ENCODE data around the gene ZSWIM5. TPM values are rescaled to one million over a fixed set of nuclear protein-coding genes. Genes with fewer than 3 reads are reported as not detected.

The ZSWIM5 gene
- total RNA-seq, 1 donor from 2014 or later: 23.6 TPM

DNA sequence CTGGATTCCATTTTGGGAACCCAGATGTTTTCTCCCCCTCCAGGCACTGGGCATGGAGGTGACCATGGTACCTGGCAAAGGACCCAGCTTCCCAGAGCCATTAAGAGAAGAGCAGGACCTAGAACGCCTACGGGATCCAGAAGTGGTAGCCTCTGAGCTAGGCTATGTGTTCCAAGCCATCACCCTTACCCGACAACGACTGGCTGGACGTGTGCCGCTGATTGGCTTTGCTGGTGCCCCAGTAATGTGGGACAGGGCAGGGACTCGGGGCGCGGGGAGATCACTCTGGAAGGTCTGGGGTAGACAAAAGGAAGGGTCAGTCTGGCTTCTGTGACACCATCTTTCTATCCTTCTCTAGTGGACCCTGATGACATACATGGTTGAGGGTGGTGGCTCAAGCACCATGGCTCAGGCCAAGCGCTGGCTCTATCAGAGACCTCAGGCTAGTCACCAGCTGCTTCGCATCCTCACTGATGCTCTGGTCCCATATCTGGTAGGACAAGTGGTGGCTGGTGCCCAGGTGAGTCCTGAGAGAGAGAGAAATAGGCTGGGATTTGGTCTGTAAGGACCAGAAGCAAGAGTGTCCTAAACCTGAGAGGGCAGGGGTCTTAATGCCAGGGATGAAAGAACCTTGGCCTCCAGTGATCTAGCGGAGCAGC is 192.7 kb downstream of the ZSWIM5 start:
- DNase-seq: no peak
- H3K27ac Mint-ChIP-seq (ENCODE audit: unreplicated experiment): no peak overlapping the region
- H3K4me3 Mint-ChIP-seq (ENCODE audit: unreplicated experiment): peak overlapping the region; percentile 82
- peaks cover 13% of the 10 kb centered on the region for H3K27me3 Mint-ChIP-seq (ENCODE audit: unreplicated experiment)
- H3K4me1 Mint-ChIP-seq (ENCODE audit: low read depth, unreplicated experiment): peaks cover 29% of the 10 kb centered on the region
- TF ChIP-seq, protein P1, sequence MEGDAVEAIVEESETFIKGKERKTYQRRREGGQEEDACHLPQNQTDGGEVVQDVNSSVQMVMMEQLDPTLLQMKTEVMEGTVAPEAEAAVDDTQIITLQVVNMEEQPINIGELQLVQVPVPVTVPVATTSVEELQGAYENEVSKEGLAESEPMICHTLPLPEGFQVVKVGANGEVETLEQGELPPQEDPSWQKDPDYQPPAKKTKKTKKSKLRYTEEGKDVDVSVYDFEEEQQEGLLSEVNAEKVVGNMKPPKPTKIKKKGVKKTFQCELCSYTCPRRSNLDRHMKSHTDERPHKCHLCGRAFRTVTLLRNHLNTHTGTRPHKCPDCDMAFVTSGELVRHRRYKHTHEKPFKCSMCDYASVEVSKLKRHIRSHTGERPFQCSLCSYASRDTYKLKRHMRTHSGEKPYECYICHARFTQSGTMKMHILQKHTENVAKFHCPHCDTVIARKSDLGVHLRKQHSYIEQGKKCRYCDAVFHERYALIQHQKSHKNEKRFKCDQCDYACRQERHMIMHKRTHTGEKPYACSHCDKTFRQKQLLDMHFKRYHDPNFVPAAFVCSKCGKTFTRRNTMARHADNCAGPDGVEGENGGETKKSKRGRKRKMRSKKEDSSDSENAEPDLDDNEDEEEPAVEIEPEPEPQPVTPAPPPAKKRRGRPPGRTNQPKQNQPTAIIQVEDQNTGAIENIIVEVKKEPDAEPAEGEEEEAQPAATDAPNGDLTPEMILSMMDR (IDR thresholded peaks at IDR 0.05; ENCODE audit: partially characterized antibody, unreplicated experiment): no peak
- H3K36me3 Mint-ChIP-seq (ENCODE audit: unreplicated experiment): no peaks in the 10 kb centered on the region
- H3K9me3 Mint-ChIP-seq (ENCODE audit: unreplicated experiment): peaks cover 13% of the 10 kb centered on the region

DNA sequence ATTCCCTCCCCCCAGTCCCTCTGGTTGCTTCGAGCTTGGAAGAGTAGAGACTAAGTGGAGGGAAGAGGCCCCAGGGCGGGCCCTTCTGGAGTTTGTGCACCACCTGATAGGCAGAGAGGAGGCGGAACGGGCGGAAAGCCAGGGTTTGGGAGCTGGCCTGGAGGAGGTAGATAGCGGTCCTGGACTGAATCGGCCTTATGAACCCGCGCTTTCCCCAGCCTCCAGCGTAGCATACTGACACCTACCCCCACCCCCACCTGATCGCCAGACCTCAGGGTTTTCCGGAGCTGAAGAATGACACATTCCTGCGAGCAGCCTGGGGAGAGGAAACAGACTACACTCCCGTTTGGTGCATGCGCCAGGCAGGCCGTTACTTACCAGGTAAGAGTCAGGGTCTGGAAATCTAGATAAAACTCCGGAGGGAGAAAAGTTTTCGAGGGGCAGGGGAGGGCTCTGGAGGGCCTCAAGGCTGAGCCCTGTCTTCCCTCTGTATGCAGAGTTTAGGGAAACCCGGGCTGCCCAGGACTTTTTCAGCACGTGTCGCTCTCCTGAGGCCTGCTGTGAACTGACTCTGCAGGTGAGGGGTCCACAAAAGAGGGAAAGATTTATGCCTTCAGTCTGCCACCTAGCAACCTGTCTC is 193.6 kb downstream of the ZSWIM5 start:
- Mint-ChIP-seq H3K27me3 (ENCODE audit: unreplicated experiment) (peaks cover 15% of the 10 kb centered on the region), H3K27ac (ENCODE audit: unreplicated experiment) (peak overlapping the region; percentile 89), H3K4me3 (ENCODE audit: unreplicated experiment) (peak overlapping the region; percentile 82), H3K4me1 (ENCODE audit: low read depth, unreplicated experiment) (peaks cover 29% of the 10 kb centered on the region), H3K36me3 (ENCODE audit: unreplicated experiment) (no peaks in the 10 kb centered on the region), H3K9me3 (ENCODE audit: unreplicated experiment) (peaks cover 13% of the 10 kb centered on the region)
- peak; percentile 38 for DNase-seq
- TF ChIP-seq, protein P1 (IDR thresholded peaks at IDR 0.05; ENCODE audit: partially characterized antibody, unreplicated experiment): no peak

DNA sequence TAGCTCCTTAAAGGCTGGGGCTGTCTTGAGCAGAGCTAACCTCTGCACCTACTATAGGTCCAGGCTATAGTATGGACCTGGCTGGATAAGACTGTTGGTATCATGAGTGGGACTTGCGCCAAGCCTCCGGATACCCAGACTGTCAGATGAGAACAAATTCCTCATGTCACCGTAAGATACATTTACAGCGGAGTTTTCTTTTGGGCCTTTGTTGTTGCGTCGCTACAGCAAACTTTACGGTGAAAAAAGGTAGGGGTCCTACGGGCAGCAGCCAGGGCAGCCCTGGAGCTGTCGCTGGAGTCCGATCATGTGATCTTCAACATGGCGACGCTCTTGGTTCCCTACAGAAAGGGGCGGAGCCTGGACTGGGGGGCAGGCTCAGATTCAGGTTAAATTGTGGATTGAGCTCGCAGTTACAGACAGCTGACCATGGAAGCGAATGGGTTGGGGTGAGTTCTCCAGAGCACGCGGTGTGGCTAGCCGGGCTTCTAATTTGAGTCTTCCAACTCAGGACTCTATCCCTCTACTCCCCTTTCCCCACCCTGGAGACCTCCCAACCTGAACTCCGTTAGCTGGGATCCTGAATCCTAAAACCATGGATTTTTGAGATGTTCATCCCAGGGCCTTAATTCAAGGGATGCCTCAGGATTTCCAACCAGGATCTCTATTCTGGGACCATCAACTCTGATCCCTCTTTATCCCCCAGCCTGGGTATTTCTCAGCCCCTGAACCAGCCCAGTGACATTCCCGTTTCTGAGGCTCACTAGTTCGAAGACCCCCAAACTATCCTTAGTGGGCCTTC is 194.4 kb downstream of the ZSWIM5 start, which contains the start of gene UROD:
TSS of gene UROD (plus strand) at position 418 of the 802 bp plus-strand sequence. CDS start at position 430, 12 bp downstream.
- TF ChIP-seq, protein P1 (IDR thresholded peaks at IDR 0.05; ENCODE audit: partially characterized antibody, unreplicated experiment): no peak
- H3K4me1 Mint-ChIP-seq (ENCODE audit: low read depth, unreplicated experiment): peaks cover 29% of the 10 kb centered on the region
- peak; percentile 91 for DNase-seq
- H3K27ac Mint-ChIP-seq (ENCODE audit: unreplicated experiment): peak within 1 kb of the TSS; percentile 89
- no peaks in the 10 kb centered on the region for H3K36me3 Mint-ChIP-seq (ENCODE audit: unreplicated experiment)
- H3K4me3 Mint-ChIP-seq (ENCODE audit: unreplicated experiment): peak within 1 kb of the TSS; percentile 82
- H3K27me3 Mint-ChIP-seq (ENCODE audit: unreplicated experiment): peaks cover 13% of the 10 kb centered on the region
- peaks cover 13% of the 10 kb centered on the region for H3K9me3 Mint-ChIP-seq (ENCODE audit: unreplicated experiment)

DNA sequence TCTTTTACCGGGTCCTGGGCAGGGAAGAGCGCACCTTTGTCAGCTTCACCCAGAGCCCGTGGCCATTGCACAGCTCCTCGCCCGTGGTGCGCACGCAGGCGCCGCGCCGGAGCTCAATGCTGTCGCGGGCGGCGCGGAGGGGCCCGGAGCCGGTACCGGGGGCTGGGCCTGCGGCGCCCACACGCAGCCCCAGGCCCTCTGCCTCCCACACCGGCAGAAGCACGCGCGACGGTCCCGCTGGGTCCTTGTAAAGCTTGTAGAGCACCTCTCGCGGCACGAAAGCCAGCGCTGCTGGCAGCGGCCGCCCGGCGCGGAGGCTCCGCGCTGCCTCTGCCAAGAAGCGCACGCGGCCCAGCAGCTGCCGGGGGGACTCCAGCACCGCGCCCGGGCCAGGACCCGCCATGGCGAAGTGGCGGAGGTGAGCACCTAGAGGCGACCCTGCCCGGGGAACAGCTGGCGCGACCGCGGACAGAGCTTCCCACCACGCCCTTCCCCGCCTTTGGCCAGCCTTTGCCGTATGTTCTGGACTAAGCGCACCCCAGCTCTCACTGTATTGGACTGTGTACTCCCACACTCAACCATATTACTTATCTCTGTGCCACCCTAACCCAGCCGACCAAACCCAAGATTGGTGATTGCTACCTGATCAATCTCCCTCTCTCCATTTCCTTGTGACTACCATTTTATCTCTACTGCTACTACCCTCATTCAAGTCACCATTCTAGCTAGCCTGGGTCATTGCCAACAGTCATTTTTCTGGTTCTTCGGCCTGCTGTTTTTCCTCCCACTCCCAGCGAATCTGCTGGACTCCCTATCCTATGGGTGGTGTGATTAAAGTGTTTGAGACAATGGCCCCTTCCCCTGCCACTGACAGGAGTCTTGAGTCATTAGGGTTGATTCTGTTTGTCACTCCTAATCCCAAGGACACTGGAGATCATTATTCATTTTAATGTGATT is 195.3 kb downstream of the ZSWIM5 start, which contains the start of gene HECTD3:
TSS of gene HECTD3 (minus strand) at position 470 of the 957 bp plus-strand sequence. CDS start at position 403, 67 bp downstream.
- H3K4me3 Mint-ChIP-seq (ENCODE audit: unreplicated experiment): peak within 1 kb of the TSS; percentile 96
- TF ChIP-seq, protein P1 (IDR thresholded peaks at IDR 0.05; ENCODE audit: partially characterized antibody, unreplicated experiment): no peak
- DNase-seq: peak; percentile 83
- peaks cover 29% of the 10 kb centered on the region for H3K4me1 Mint-ChIP-seq (ENCODE audit: low read depth, unreplicated experiment)
- peak within 1 kb of the TSS; percentile 89 for H3K27ac Mint-ChIP-seq (ENCODE audit: unreplicated experiment)
- peaks cover 13% of the 10 kb centered on the region for H3K9me3 Mint-ChIP-seq (ENCODE audit: unreplicated experiment)
- peaks cover 12% of the 10 kb centered on the region for H3K27me3 Mint-ChIP-seq (ENCODE audit: unreplicated experiment)
- no peaks in the 10 kb centered on the region for H3K36me3 Mint-ChIP-seq (ENCODE audit: unreplicated experiment)

Data from glutamatergic neuron (in vitro differentiated cells).